Activated CD8-positive, alpha-beta T cell treated with anti-CD3 and anti-CD28 coated beads for 36 hours (primary cell): ENCODE results near the gene ATP13A3. TPM values are rescaled to one million over a fixed set of nuclear protein-coding genes. Genes with fewer than 3 reads are reported as not detected.

Experiments used
- ATAC-seq: fragments of 200-7000 bp; cut with Tn5 transposase; one replicate; pipeline ENCODE4 v1.10.0; 2021; ENCODE audit warnings: mild to moderate bottlenecking, moderate library complexity
- CTCF ChIA-PET: fragments of 350-600 bp; sonication (Branson Sonifier 250); formaldehyde crosslinking; loops from one replicate; lab custom pipeline; 2021; ENCODE audit warnings: antibody characterized with exemption; lab: Charles Lee
- POLR2A ChIA-PET: fragments of 350-600 bp; sonication (Branson Sonifier 250); formaldehyde crosslinking; loops from one replicate; lab custom pipeline; 2021; ENCODE audit warnings: antibody characterized with exemption; lab: Charles Lee
- DNase-seq: peaks from one replicate; pipeline ENCODE4 v3.0.0-alpha.2; 2020
- H3K27ac Mint-ChIP-seq: one replicate; pipeline ENCODE4 v1.8.0; 2021; ENCODE audit warnings: mild to moderate bottlenecking, mixed read lengths
- H3K27me3 Mint-ChIP-seq: one replicate; pipeline ENCODE4 v1.8.0; 2021; ENCODE audit warnings: mixed read lengths
- H3K36me3 Mint-ChIP-seq: one replicate; pipeline ENCODE4 v1.8.0; 2021; ENCODE audit warnings: low read depth, mixed read lengths
- H3K4me1 Mint-ChIP-seq: one replicate; pipeline ENCODE4 v1.8.0; 2021; ENCODE audit warnings: low read depth, mixed read lengths
- H3K4me3 Mint-ChIP-seq: one replicate; pipeline ENCODE4 v1.8.0; 2021; ENCODE audit warnings: mild to moderate bottlenecking, moderate library complexity, mixed read lengths
- H3K9me3 Mint-ChIP-seq: one replicate; pipeline ENCODE4 v1.8.0; 2021; ENCODE audit warnings: mixed read lengths
- intact Hi-C: fragments of 100-400 bp; cut with micrococcal nuclease; formaldehyde crosslinking; loops from one replicate; pipeline ENCODE4 v1.10.0; 2022
- total RNA-seq, 2 experiments: library from RNA; stranded (reverse); gene quantifications; one replicate each; pipeline ENCODE4 v1.2.3, GENCODE V29; 2021
- TF ChIP-seq, protein P1 (sequence below): fragments of 200-600 bp; IDR thresholded peaks from one replicate; pipeline ENCODE4 v1.8.0; 2022; ENCODE audit warnings: antibody characterized with exemption, mild to moderate bottlenecking

The ATP13A3 gene
- total RNA-seq, 2 experiments from 2014 or later, result 101 to 110 TPM

- CTCF ChIA-PET, result interaction anchor here (0.6 to 6.6 kb wide), 36 partner anchors 9 to 407 kb away, joined by 3 to 51 read pairs (median 4); partner anchors contain the start of gene TMEM44
- H3K27ac Mint-ChIP-seq, result no peak overlapping the region
- POLR2A ChIA-PET, result interaction anchor here (0.9 kb wide), 1 partner anchor 131 kb away, joined by 3 read pairs; no protein-coding TSS in a partner anchor
- TF ChIP-seq, protein P1, sequence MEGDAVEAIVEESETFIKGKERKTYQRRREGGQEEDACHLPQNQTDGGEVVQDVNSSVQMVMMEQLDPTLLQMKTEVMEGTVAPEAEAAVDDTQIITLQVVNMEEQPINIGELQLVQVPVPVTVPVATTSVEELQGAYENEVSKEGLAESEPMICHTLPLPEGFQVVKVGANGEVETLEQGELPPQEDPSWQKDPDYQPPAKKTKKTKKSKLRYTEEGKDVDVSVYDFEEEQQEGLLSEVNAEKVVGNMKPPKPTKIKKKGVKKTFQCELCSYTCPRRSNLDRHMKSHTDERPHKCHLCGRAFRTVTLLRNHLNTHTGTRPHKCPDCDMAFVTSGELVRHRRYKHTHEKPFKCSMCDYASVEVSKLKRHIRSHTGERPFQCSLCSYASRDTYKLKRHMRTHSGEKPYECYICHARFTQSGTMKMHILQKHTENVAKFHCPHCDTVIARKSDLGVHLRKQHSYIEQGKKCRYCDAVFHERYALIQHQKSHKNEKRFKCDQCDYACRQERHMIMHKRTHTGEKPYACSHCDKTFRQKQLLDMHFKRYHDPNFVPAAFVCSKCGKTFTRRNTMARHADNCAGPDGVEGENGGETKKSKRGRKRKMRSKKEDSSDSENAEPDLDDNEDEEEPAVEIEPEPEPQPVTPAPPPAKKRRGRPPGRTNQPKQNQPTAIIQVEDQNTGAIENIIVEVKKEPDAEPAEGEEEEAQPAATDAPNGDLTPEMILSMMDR, result peak; percentile 97
- H3K36me3 Mint-ChIP-seq, result peaks cover 12% of the 10 kb centered on the region
- H3K4me3 Mint-ChIP-seq, result no peak overlapping the region
- ATAC-seq (peak; percentile 93), DNase-seq (peak; percentile 40)
- peaks cover 21% of the 10 kb centered on the region for H3K4me1 Mint-ChIP-seq
- intact Hi-C loops, result loop anchor here (2.0 to 5.0 kb wide), 2 partner anchors 100 to 122 kb away; no protein-coding TSS in a partner anchor
- no peaks in the 10 kb centered on the region for H3K9me3 Mint-ChIP-seq
- H3K27me3 Mint-ChIP-seq, result no peaks in the 10 kb centered on the region
These were observed 14.4 kb downstream of the ATP13A3 start for GRCh38 chr3:194472290-194472920.

GRCh38 chr3:194471863-194472262, 14.9 kb downstream of the ATP13A3 start:
- peaks cover 12% of the 10 kb centered on the region for H3K36me3 Mint-ChIP-seq
- CTCF ChIA-PET, result interaction anchor here (0.6 to 6.6 kb wide), 34 partner anchors 9 to 407 kb away, joined by 3 to 51 read pairs (median 4); partner anchors contain the start of gene TMEM44
- ATAC-seq, result no peak

GRCh38 chr3:194470615-194471014, 16.2 kb downstream of the ATP13A3 start:
- POLR2A ChIA-PET, result no interaction called here

More at GRCh38 chr3:194471863-194472262, 14.9 kb downstream of the ATP13A3 start:
- intact Hi-C loops, result loop anchor here (2.0 to 5.0 kb wide), 2 partner anchors 100 to 123 kb away; no protein-coding TSS in a partner anchor
- Mint-ChIP-seq H3K4me3 (no peak overlapping the region), H3K27ac (no peak overlapping the region), H3K9me3 (no peaks in the 10 kb centered on the region), H3K27me3 (no peaks in the 10 kb centered on the region), H3K4me1 (peaks cover 24% of the 10 kb centered on the region)
- POLR2A ChIA-PET, result interaction anchor here (0.9 kb wide), 1 partner anchor 131 kb away, joined by 3 read pairs; no protein-coding TSS in a partner anchor
- TF ChIP-seq, protein P1, result no peak
- DNase-seq, result no peak

GRCh38 chr3:194469977-194470376, 16.8 kb downstream of the ATP13A3 start:
- Mint-ChIP-seq H3K36me3 (peaks cover 10% of the 10 kb centered on the region), H3K27ac (no peak overlapping the region), H3K4me1 (peaks cover 39% of the 10 kb centered on the region), H3K27me3 (no peaks in the 10 kb centered on the region), H3K9me3 (no peaks in the 10 kb centered on the region), H3K4me3 (no peak overlapping the region)
- ATAC-seq (no peak), DNase-seq (no peak)
- TF ChIP-seq, protein P1, result no peak
- ChIA-PET CTCF (interaction anchor here (4.2 to 6.6 kb wide), 4 partner anchors 10 to 124 kb away, joined by 44 to 51 read pairs (median 49); no protein-coding TSS in a partner anchor), POLR2A (no interaction called here)
- intact Hi-C loops, result loop anchor here (5.0 kb wide), 1 partner anchor 102 kb away; no protein-coding TSS in a partner anchor

More at GRCh38 chr3:194470615-194471014, 16.2 kb downstream of the ATP13A3 start:
- CTCF ChIA-PET, result interaction anchor here (4.2 to 6.6 kb wide), 4 partner anchors 10 to 124 kb away, joined by 44 to 51 read pairs (median 49); no protein-coding TSS in a partner anchor
- DNase-seq, result no peak
- H3K4me3 Mint-ChIP-seq, result no peak overlapping the region
- ATAC-seq, result no peak
- H3K27me3 Mint-ChIP-seq, result no peaks in the 10 kb centered on the region
- H3K27ac Mint-ChIP-seq, result no peak overlapping the region
- peaks cover 32% of the 10 kb centered on the region for H3K4me1 Mint-ChIP-seq
- intact Hi-C loops, result loop anchor here (5.0 kb wide), 1 partner anchor 102 kb away; no protein-coding TSS in a partner anchor
- H3K36me3 Mint-ChIP-seq, result peaks cover 9% of the 10 kb centered on the region
- TF ChIP-seq, protein P1, result no peak
- H3K9me3 Mint-ChIP-seq, result no peaks in the 10 kb centered on the region
